ENCODE results near the gene CP.
"Not testable (repeated sequence)": the region's sequence is repeated elsewhere in the genome, so short reads cannot be mapped to it uniquely, and the experiment has no call there.

The CP gene

GRCh38 chr3:149221783-149222517, at the start of gene CP:
Gene CP, minus strand, starts transcription at chr3:149221829. Its CDS starts 37 bp downstream, at chr3:149221792.
- no peak for DNase-seq

- no peak for DNase-seq
These were observed 48.6 kb upstream of the CP start for GRCh38 chr3:149270180-149270579.

- DNase-seq, result no peak
These were observed 48.1 kb upstream of the CP start for GRCh38 chr3:149269687-149270086.

GRCh38 chr3:149267565-149267964, 45.9 kb upstream of the CP start:
- no peak for DNase-seq

GRCh38 chr3:149266736-149267135, 45.1 kb upstream of the CP start:
- no peak for DNase-seq

- DNase-seq, result no peak
These were observed 42.2 kb upstream of the CP start for GRCh38 chr3:149263856-149264255.

GRCh38 chr3:149258714-149259113, 37.1 kb upstream of the CP start:
- no peak for DNase-seq

- DNase-seq, result no peak
These were observed 36.7 kb upstream of the CP start for GRCh38 chr3:149258298-149258697.

- no peak for DNase-seq
These were observed 30.6 kb upstream of the CP start for GRCh38 chr3:149252272-149252671.

- DNase-seq, result no peak
These were observed 29.6 kb upstream of the CP start for GRCh38 chr3:149251186-149251585.

GRCh38 chr3:149247929-149248691, 26.5 kb upstream of the CP start:
- no peak for DNase-seq

GRCh38 chr3:149247008-149247710, 25.5 kb upstream of the CP start:
- no peak for DNase-seq

GRCh38 chr3:149245738-149246451, 24.3 kb upstream of the CP start:
- DNase-seq, result no peak

GRCh38 chr3:149243540-149243939, 21.9 kb upstream of the CP start:
- no peak for DNase-seq

GRCh38 chr3:149239357-149239936, 17.8 kb upstream of the CP start:
- DNase-seq, result no peak

- DNase-seq, result not testable (repeated sequence)
These were observed 16.6 kb upstream of the CP start for GRCh38 chr3:149238268-149238667.

- DNase-seq, result no peak
These were observed 14.2 kb upstream of the CP start for GRCh38 chr3:149235599-149236424.

GRCh38 chr3:149234671-149235245, 13.1 kb upstream of the CP start:
- no peak for DNase-seq

GRCh38 chr3:149233323-149233722, 11.7 kb upstream of the CP start:
- DNase-seq, result no peak

- DNase-seq, result no peak
These were observed 10.2 kb upstream of the CP start for GRCh38 chr3:149231871-149232270.

GRCh38 chr3:149227591-149228268, 6.1 kb upstream of the CP start:
- DNase-seq, result no peak

Data from right forelimb (tissue), 1 donor.